DOHH2 (cell line): ENCODE data around the gene TMA7.

Experiments used
- H3F3A ChIP-seq: fragments of 200-600 bp; sonication (generic), shearing (Covaris generic); 2 replicates; pipeline ENCODE4 v1.6.0; 2016; ENCODE audit warnings: antibody characterized with exemption, mild to moderate bottlenecking; ENCODE audit not compliant: control insufficient read depth, insufficient read depth
- H3K27ac ChIP-seq: fragments of 200-600 bp; sonication (generic); 2 replicates; pipeline ENCODE4 v1.5.1; 2014; ENCODE audit warnings: low read depth, mild to moderate bottlenecking, low read length, moderate library complexity
- H3K27me3 ChIP-seq: fragments of 200-600 bp; sonication (generic); 2 replicates; pipeline ENCODE4 v1.6.1; 2014; ENCODE audit warnings: mild to moderate bottlenecking, low read length, mixed read lengths; ENCODE audit not compliant: control insufficient read depth
- H3K36me3 ChIP-seq: fragments of 200-600 bp; sonication (generic); 2 replicates; pipeline ENCODE4 v1.6.1; 2014; ENCODE audit warnings: mild to moderate bottlenecking, low read length, moderate library complexity, mixed read lengths; ENCODE audit not compliant: control insufficient read depth
- H3K4me1 ChIP-seq: fragments of 200-600 bp; sonication (generic); 2 replicates; pipeline ENCODE4 v1.6.1; 2014; ENCODE audit warnings: mild to moderate bottlenecking, low read length, mixed read lengths; ENCODE audit not compliant: control insufficient read depth
- H3K4me2 ChIP-seq: fragments of 200-600 bp; sonication (generic); 2 replicates; pipeline ENCODE4 v1.6.0; 2014; ENCODE audit warnings: mild to moderate bottlenecking, low read length, moderate library complexity
- H3K4me3 ChIP-seq: fragments of 200-600 bp; sonication (generic); 2 replicates; pipeline ENCODE4 v1.5.1; 2014; ENCODE audit warnings: mild to moderate bottlenecking, low read length, mixed read lengths
- H3K79me2 ChIP-seq: fragments of 200-600 bp; sonication (generic); 2 replicates; pipeline ENCODE4 v1.6.1; 2014; ENCODE audit warnings: mild to moderate bottlenecking, low read length, mixed read lengths; ENCODE audit not compliant: control insufficient read depth
- H3K9me2 ChIP-seq: fragments of 200-600 bp; sonication (generic); replicated peaks from 2 replicates; pipeline ENCODE4 v1.6.1; 2014; ENCODE audit warnings: mild to moderate bottlenecking, low read length, mixed read lengths; ENCODE audit not compliant: control insufficient read depth
- H3K9me3 ChIP-seq: fragments of 200-600 bp; sonication (generic); 2 replicates; pipeline ENCODE4 v1.6.1; 2014; ENCODE audit warnings: antibody characterized with exemption, low read length, mixed read lengths; ENCODE audit not compliant: control insufficient read depth, insufficient read depth
- H4K20me1 ChIP-seq: fragments of 200-600 bp; sonication (generic); 2 replicates; pipeline ENCODE4 v1.6.0; 2014; ENCODE audit warnings: low read depth, mild to moderate bottlenecking, antibody characterized with exemption, low read length, moderate library complexity; ENCODE audit not compliant: control insufficient read depth, insufficient read depth
- CTCF ChIP-seq: fragments of 200-600 bp; sonication (generic); IDR thresholded peaks from one replicate; pipeline ENCODE4 v1.5.1; 2014; ENCODE audit warnings: antibody characterized with exemption, mild to moderate bottlenecking, low read depth, low read length; ENCODE audit not compliant: poor library complexity, severe bottlenecking
- EZH2phosphoT487 ChIP-seq: fragments of 200-600 bp; sonication (generic); IDR thresholded peaks from 2 replicates; pipeline ENCODE4 v1.6.1; 2017; ENCODE audit warnings: borderline replicate concordance, mild to moderate bottlenecking, antibody characterized with exemption, low read length, moderate library complexity, mixed read lengths

TMA7 gene

GRCh38 chr3:48435774-48436476 lies 4.1 kb upstream of the TMA7 start:
- no peak overlapping the region for H3K4me3 ChIP-seq
- no peaks in the 10 kb centered on the region for H3K9me3 ChIP-seq
- TF ChIP-seq EZH2phosphoT487 (no peak), CTCF (peak; percentile 100)
- H3K9me2 ChIP-seq, result no peaks in the 10 kb centered on the region
- peaks cover 50% of the 10 kb centered on the region for H3K36me3 ChIP-seq
- H3F3A ChIP-seq, result peaks cover 3% of the 10 kb centered on the region; the same call in 1 of the 2 replicates
- peaks cover 43% of the 10 kb centered on the region for H3K79me2 ChIP-seq
- peaks cover 35% of the 10 kb centered on the region for H3K4me1 ChIP-seq
- H3K27ac ChIP-seq, result no peak overlapping the region
- H3K4me2 ChIP-seq, result peak overlapping the region; percentile 29
- no peaks in the 10 kb centered on the region for H3K27me3 ChIP-seq
- no peaks in the 10 kb centered on the region for H4K20me1 ChIP-seq

DNA sequence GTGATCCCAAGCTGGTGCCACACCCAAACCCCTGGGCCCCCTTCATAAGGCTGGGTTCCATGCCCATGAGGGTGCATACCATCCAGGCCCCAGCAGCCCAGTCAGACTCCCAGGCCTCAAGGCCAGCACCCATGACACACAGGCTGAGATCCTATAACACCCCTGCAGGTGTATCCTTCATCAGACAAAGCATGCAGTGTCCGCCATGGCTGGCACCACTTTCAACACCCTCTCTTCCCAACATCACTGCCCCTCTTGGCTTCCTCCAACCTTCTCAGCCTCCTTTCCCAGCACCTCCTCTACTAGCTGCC lies 3.6 kb upstream of the TMA7 start:
- H3K4me3 ChIP-seq, result no peak overlapping the region
- peaks cover 2% of the 10 kb centered on the region for H4K20me1 ChIP-seq
- peaks cover 5% of the 10 kb centered on the region; the same call in 1 of the 2 replicates for H3F3A ChIP-seq
- H3K4me2 ChIP-seq, result peak overlapping the region; percentile 29
- no peak for TF ChIP-seq CTCF
- TF ChIP-seq EZH2phosphoT487, result no peak
- H3K27me3 ChIP-seq, result no peaks in the 10 kb centered on the region
- no peaks in the 10 kb centered on the region for H3K9me2 ChIP-seq
- peaks cover 51% of the 10 kb centered on the region for H3K36me3 ChIP-seq
- H3K4me1 ChIP-seq, result peaks cover 37% of the 10 kb centered on the region
- H3K79me2 ChIP-seq, result peaks cover 48% of the 10 kb centered on the region
- H3K27ac ChIP-seq, result no peak overlapping the region
- no peaks in the 10 kb centered on the region for H3K9me3 ChIP-seq

- TF ChIP-seq EZH2phosphoT487 (no peak), CTCF (no peak)
- Histone ChIP-seq H3K4me1 (peaks cover 41% of the 10 kb centered on the region), H3K36me3 (peaks cover 51% of the 10 kb centered on the region), H3K4me3 (no peak overlapping the region), H3K79me2 (peaks cover 52% of the 10 kb centered on the region), H3K9me3 (no peaks in the 10 kb centered on the region), H3K27me3 (no peaks in the 10 kb centered on the region), H4K20me1 (peaks cover 6% of the 10 kb centered on the region), H3K4me2 (no peak overlapping the region; the same call in 1 of the 2 replicates), H3K27ac (no peak overlapping the region), H3F3A (peaks cover 10% of the 10 kb centered on the region), H3K9me2 (no peaks in the 10 kb centered on the region)
These were observed 3.2 kb upstream of the TMA7 start for GRCh38 chr3:48436855-48437254.
